Measurements from ENCODE around the gene PGBD5.

PGBD5 gene

DNA sequence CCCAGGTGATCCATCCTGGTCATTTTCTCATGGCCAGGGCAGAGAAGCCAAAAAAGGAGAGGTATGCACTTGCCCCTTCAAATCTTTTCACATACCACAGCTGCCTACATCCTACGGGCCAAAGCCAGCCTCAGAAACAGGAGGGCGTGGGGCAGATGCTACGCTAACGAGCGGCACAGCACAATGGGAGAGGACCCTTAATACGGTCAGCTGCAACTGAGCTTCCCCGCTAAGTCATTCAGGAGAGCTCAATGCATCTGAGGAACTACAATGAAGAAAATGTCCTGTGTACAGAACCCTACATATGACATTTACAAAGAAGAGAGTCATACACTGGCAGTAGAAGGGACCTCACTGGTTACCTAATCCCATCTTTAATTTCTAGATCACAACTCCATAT is 78.2 kb downstream of the PGBD5 start:
- no peaks in the 10 kb centered on the region for H3K36me3 ChIP-seq (ENCODE audit: control insufficient read depth in 5 of 5, insufficient read depth in 5 of 5, low read length in 5 of 5)
- H3K4me3 ChIP-seq (ENCODE audit: low read depth in 1 of 5, low read length in 5 of 5), result no peak overlapping the region
- H3K4me1 ChIP-seq (ENCODE audit: control insufficient read depth in 5 of 5, insufficient read depth in 5 of 5, low read length in 5 of 5), result peaks cover 0 to 50% (median 30%) of the 10 kb centered on the region in 5 donors
- H3K9me3 ChIP-seq (ENCODE audit: control insufficient read depth in 5 of 5, low read length in 5 of 5), result no peaks in the 10 kb centered on the region
- H3K27ac ChIP-seq (ENCODE audit: low read depth, low read length), result no peak overlapping the region
- H3K9ac ChIP-seq (ENCODE audit: low read length in 5 of 5), result no peak overlapping the region
- no peaks in the 10 kb centered on the region for H3K27me3 ChIP-seq (ENCODE audit: control insufficient read depth in 5 of 5, insufficient read depth in 4 of 5, low read length in 5 of 5)

DNA sequence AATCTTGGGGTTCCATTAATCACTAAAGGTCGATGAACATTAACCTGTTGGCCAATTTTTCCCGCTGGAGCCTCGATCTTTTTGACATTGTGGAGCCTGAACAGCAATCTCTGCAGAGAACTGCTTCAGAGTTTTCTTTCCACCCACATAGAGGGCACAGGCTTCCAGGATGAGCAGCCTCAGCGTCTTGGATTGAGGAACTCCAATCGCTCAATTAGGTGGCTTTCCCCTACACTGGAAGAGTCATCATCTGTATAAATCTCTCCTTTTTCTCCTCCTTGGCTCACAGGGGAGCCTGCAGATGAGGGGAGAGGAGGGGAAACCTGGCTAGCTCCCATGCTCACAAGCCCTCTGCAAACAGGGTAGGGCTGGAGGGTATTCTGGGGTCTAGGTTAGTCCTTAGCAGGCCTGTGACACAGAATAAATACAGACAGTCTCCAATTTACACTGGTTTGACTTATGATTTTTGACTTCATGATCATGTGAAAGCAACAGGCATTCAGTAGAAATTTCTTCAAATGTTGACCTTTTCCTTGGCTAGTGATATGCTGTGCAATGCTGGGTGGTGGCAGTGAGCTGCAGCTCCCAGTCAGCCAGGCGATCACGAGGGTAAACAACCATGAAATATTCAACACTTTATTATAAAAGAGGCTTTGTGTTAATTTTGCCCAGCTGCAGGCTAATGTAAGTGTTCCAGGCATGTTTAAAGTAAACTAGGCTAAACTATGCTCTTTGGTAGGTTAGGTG is 80.8 kb downstream of the PGBD5 start:
- no peak overlapping the region for H3K9ac ChIP-seq (ENCODE audit: low read length in 5 of 5)
- no peak overlapping the region for H3K4me3 ChIP-seq (ENCODE audit: low read depth in 1 of 5, low read length in 5 of 5)
- H3K27ac ChIP-seq (ENCODE audit: low read depth, low read length), result peak overlapping the region; percentile 34
- no peaks in the 10 kb centered on the region for H3K36me3 ChIP-seq (ENCODE audit: control insufficient read depth in 5 of 5, insufficient read depth in 5 of 5, low read length in 5 of 5)
- H3K9me3 ChIP-seq (ENCODE audit: control insufficient read depth in 5 of 5, low read length in 5 of 5), result no peaks in the 10 kb centered on the region
- H3K4me1 ChIP-seq (ENCODE audit: control insufficient read depth in 5 of 5, insufficient read depth in 5 of 5, low read length in 5 of 5), result peaks cover 3 to 53% (median 31%) of the 10 kb centered on the region in 5 donors
- no peaks in the 10 kb centered on the region for H3K27me3 ChIP-seq (ENCODE audit: control insufficient read depth in 5 of 5, insufficient read depth in 4 of 5, low read length in 5 of 5)

DNA sequence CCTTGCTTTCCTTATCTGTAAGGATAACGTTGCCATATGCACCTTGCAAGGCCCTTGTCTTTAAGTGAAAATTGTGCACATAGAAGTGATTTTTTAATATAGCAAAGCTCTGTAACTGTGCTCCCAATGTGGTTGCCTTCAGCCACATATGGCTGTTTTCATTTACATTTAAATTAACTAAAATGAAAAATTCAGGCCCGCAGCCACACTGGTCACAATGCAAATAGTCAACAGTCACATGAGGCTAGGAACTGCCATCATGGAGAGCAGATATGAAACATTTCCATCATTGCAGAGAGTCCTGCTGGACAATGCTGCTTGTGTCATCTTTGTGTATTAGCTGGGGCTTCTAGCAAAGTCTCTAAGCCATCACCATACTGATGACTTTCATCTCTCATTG is 83.4 kb downstream of the PGBD5 start:
- Histone ChIP-seq H3K9ac (ENCODE audit: low read length in 5 of 5) (no peak overlapping the region), H3K36me3 (ENCODE audit: control insufficient read depth in 5 of 5, insufficient read depth in 5 of 5, low read length in 5 of 5) (no peaks in the 10 kb centered on the region), H3K27ac (ENCODE audit: low read depth, low read length) (no peak overlapping the region), H3K4me3 (ENCODE audit: low read depth in 1 of 5, low read length in 5 of 5) (no peak overlapping the region), H3K27me3 (ENCODE audit: control insufficient read depth in 5 of 5, insufficient read depth in 4 of 5, low read length in 5 of 5) (no peaks in the 10 kb centered on the region), H3K9me3 (ENCODE audit: control insufficient read depth in 5 of 5, low read length in 5 of 5) (no peaks in the 10 kb centered on the region), H3K4me1 (ENCODE audit: control insufficient read depth in 5 of 5, insufficient read depth in 5 of 5, low read length in 5 of 5) (peaks cover 3 to 48% (median 27%) of the 10 kb centered on the region in 5 donors)

DNA sequence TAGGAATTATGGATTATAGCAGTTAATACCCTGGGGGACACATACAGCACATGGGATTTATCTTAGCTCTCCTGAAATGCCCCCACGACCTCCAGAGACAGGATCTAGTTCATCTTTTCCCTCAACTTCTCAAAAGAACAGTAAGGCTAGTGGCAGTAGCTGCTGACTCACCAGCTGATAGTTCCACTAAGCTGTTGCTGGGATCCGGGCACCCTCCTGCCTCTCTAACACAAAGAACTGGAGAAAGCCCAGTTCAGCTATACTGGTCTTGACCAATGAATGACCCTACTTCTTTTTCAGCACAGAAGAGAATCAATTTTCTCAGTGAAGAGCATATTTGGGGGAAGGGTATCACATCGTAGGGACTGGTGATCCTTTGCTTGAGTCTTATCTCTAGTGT is 84.1 kb downstream of the PGBD5 start:
- peaks cover 3 to 45% (median 25%) of the 10 kb centered on the region in 5 donors for H3K4me1 ChIP-seq (ENCODE audit: control insufficient read depth in 5 of 5, insufficient read depth in 5 of 5, low read length in 5 of 5)
- no peaks in the 10 kb centered on the region for H3K9me3 ChIP-seq (ENCODE audit: control insufficient read depth in 5 of 5, low read length in 5 of 5)
- no peak overlapping the region for H3K9ac ChIP-seq (ENCODE audit: low read length in 5 of 5)
- no peaks in the 10 kb centered on the region for H3K27me3 ChIP-seq (ENCODE audit: control insufficient read depth in 5 of 5, insufficient read depth in 4 of 5, low read length in 5 of 5)
- H3K4me3 ChIP-seq (ENCODE audit: low read depth in 1 of 5, low read length in 5 of 5), result no peak overlapping the region
- H3K36me3 ChIP-seq (ENCODE audit: control insufficient read depth in 5 of 5, insufficient read depth in 5 of 5, low read length in 5 of 5), result no peaks in the 10 kb centered on the region
- no peak overlapping the region for H3K27ac ChIP-seq (ENCODE audit: low read depth, low read length)

DNA sequence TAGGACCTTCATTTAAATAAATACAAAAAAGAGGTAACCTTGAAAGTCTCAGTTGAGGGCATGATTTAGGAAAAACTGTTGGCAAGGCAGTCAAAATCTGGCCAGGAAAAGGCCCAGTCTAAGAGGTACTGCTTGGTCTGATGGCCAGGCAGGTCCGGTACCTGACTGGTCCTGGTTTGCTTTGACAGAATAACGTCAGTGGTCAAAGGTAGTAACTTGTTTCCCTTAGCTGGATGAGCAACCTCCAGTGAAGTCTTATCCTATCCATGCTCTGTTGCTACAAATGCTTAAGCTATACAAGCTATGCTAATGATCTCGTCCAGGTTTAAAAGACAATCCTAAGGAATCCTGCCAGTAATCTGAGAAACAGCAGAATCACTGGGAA is 85.0 kb downstream of the PGBD5 start:
- H3K27ac ChIP-seq (ENCODE audit: low read depth, low read length), result no peak overlapping the region
- H3K27me3 ChIP-seq (ENCODE audit: control insufficient read depth in 5 of 5, insufficient read depth in 4 of 5, low read length in 5 of 5), result no peaks in the 10 kb centered on the region
- H3K36me3 ChIP-seq (ENCODE audit: control insufficient read depth in 5 of 5, insufficient read depth in 5 of 5, low read length in 5 of 5), result no peaks in the 10 kb centered on the region
- no peak overlapping the region for H3K4me3 ChIP-seq (ENCODE audit: low read depth in 1 of 5, low read length in 5 of 5)
- no peaks in the 10 kb centered on the region for H3K9me3 ChIP-seq (ENCODE audit: control insufficient read depth in 5 of 5, low read length in 5 of 5)
- H3K4me1 ChIP-seq (ENCODE audit: control insufficient read depth in 5 of 5, insufficient read depth in 5 of 5, low read length in 5 of 5), result peaks cover 3 to 42% (median 24%) of the 10 kb centered on the region in 5 donors
- H3K9ac ChIP-seq (ENCODE audit: low read length in 5 of 5), result no peak overlapping the region

DNA sequence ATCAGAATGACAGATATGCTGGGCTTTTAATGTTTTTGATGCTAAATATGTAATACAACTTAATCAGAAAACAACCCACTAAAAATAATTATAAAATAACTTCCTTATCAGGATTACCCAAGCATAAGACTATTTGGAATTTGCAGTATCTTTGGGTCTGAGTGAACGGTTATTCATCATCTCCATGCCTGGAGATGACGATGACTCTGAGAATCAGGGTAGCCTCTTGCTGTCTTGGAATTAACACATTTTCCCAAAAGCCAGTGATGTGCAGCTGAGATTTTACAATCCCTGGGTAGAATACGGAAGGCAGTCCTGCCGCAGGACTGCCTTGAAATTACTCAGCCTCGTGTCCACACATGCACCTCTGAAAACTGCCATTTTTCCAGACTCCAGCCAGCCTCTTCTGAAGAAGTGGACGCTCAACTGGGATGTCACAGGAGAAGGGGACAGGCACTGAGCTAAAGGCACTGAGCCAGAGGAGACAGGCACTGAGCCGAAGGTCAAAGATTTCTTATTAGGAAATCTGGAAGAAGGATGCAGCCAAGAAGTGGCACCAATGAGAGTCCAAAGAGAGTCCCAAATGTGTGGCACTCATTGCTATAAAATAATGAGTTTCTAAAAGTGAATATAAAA is 85.5 kb downstream of the PGBD5 start:
- Histone ChIP-seq H3K27me3 (ENCODE audit: control insufficient read depth in 5 of 5, insufficient read depth in 4 of 5, low read length in 5 of 5) (no peaks in the 10 kb centered on the region), H3K36me3 (ENCODE audit: control insufficient read depth in 5 of 5, insufficient read depth in 5 of 5, low read length in 5 of 5) (no peaks in the 10 kb centered on the region), H3K4me3 (ENCODE audit: low read depth in 1 of 5, low read length in 5 of 5) (no peak overlapping the region), H3K4me1 (ENCODE audit: control insufficient read depth in 5 of 5, insufficient read depth in 5 of 5, low read length in 5 of 5) (peaks cover 3 to 36% (median 22%) of the 10 kb centered on the region in 5 donors), H3K27ac (ENCODE audit: low read depth, low read length) (no peak overlapping the region), H3K9ac (ENCODE audit: low read length in 5 of 5) (no peak overlapping the region), H3K9me3 (ENCODE audit: control insufficient read depth in 5 of 5, low read length in 5 of 5) (no peaks in the 10 kb centered on the region)

DNA sequence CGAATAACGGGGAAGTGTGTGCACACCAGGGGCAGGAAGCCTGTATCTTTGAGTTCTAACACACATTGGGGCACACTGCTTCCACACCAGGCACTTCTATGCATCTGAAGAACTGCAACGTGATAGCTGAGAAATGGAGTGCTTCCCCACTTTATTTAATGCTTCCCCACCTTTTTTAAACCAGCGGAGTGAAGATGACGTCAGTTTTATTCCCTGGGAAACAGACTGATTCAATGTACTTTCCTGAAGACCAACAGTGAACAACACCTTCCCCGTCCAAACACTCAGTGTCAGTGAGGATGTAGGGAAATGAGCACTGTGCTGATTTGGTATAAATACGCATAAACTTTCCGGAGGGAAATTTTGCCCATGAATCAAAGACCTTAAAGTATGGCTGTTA is 87.1 kb downstream of the PGBD5 start:
- Histone ChIP-seq H3K27me3 (ENCODE audit: control insufficient read depth in 5 of 5, insufficient read depth in 4 of 5, low read length in 5 of 5) (no peaks in the 10 kb centered on the region), H3K4me1 (ENCODE audit: control insufficient read depth in 5 of 5, insufficient read depth in 5 of 5, low read length in 5 of 5) (peaks cover 3 to 21% (median 11%) of the 10 kb centered on the region in 5 donors), H3K4me3 (ENCODE audit: low read depth in 1 of 5, low read length in 5 of 5) (no peak overlapping the region), H3K27ac (ENCODE audit: low read depth, low read length) (no peak overlapping the region), H3K36me3 (ENCODE audit: control insufficient read depth in 5 of 5, insufficient read depth in 5 of 5, low read length in 5 of 5) (no peaks in the 10 kb centered on the region), H3K9me3 (ENCODE audit: control insufficient read depth in 5 of 5, low read length in 5 of 5) (no peaks in the 10 kb centered on the region), H3K9ac (ENCODE audit: low read length in 5 of 5) (no peak overlapping the region)

DNA sequence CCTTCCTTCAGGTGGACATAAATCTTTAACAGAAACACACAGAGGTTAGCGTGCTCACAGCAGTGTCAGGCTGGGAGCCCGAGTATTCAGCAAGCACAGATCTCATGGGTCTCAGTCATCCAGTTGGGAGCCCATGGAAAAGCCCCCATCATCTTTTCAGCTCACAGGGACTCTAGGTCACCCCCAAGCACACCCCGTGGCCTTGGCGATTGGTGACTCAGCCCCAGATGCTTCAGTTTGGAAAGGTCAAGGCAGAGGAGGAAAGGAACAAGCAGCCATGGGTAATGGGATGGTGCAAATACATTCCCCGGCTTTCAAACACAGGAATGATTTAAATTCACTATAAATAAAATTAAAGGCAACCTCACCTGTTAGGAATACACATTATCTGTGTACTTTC is 88.9 kb downstream of the PGBD5 start:
- peaks cover 0 to 6% (median 0%) of the 10 kb centered on the region in 5 donors for H3K27me3 ChIP-seq (ENCODE audit: control insufficient read depth in 5 of 5, insufficient read depth in 4 of 5, low read length in 5 of 5)
- no peak overlapping the region for H3K4me3 ChIP-seq (ENCODE audit: low read depth in 1 of 5, low read length in 5 of 5)
- H3K27ac ChIP-seq (ENCODE audit: low read depth, low read length), result no peak overlapping the region
- peaks cover 3 to 21% (median 13%) of the 10 kb centered on the region in 5 donors for H3K4me1 ChIP-seq (ENCODE audit: control insufficient read depth in 5 of 5, insufficient read depth in 5 of 5, low read length in 5 of 5)
- H3K36me3 ChIP-seq (ENCODE audit: control insufficient read depth in 5 of 5, insufficient read depth in 5 of 5, low read length in 5 of 5), result no peaks in the 10 kb centered on the region
- H3K9ac ChIP-seq (ENCODE audit: low read length in 5 of 5), result no peak overlapping the region
- no peaks in the 10 kb centered on the region for H3K9me3 ChIP-seq (ENCODE audit: control insufficient read depth in 5 of 5, low read length in 5 of 5)

DNA sequence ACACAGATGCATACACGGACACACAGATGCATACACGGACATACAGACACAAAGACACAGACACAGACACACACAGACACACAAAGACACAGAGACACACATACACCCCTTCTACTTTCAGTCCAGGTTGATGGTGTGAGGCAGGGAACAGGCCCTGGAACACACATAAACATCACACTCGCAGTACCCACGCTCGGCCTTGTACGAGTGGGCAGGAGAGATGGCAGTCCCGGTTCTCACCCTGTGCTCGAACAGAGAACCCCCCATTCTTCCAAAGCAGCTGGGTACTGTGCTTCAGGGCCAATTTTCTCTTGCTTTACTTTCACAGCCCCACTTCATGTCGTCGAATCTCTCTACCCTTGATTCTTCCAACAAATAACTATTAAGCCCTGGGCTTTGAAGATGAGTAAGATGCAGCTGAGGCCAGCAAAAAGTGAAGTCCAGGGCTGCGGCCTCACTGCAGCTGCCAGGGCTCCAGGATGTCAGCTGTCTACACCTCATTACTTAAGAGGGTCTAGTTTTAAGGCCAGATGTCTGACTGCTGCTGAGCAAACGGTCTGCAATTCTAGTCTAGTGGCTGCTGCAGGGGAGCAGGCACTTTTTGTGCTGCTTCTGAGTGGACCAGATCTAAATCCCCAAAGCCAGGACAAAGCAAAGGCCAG is 90.1 kb downstream of the PGBD5 start:
- peaks cover 0 to 8% (median 6%) of the 10 kb centered on the region in 5 donors for H3K4me1 ChIP-seq (ENCODE audit: control insufficient read depth in 5 of 5, insufficient read depth in 5 of 5, low read length in 5 of 5)
- no peaks in the 10 kb centered on the region for H3K9me3 ChIP-seq (ENCODE audit: control insufficient read depth in 5 of 5, low read length in 5 of 5)
- H3K4me3 ChIP-seq (ENCODE audit: low read depth in 1 of 5, low read length in 5 of 5), result no peak overlapping the region
- no peaks in the 10 kb centered on the region for H3K36me3 ChIP-seq (ENCODE audit: control insufficient read depth in 5 of 5, insufficient read depth in 5 of 5, low read length in 5 of 5)
- no peak overlapping the region for H3K9ac ChIP-seq (ENCODE audit: low read length in 5 of 5)
- peaks cover 0 to 6% (median 0%) of the 10 kb centered on the region in 5 donors for H3K27me3 ChIP-seq (ENCODE audit: control insufficient read depth in 5 of 5, insufficient read depth in 4 of 5, low read length in 5 of 5)
- H3K27ac ChIP-seq (ENCODE audit: low read depth, low read length), result no peak overlapping the region

DNA sequence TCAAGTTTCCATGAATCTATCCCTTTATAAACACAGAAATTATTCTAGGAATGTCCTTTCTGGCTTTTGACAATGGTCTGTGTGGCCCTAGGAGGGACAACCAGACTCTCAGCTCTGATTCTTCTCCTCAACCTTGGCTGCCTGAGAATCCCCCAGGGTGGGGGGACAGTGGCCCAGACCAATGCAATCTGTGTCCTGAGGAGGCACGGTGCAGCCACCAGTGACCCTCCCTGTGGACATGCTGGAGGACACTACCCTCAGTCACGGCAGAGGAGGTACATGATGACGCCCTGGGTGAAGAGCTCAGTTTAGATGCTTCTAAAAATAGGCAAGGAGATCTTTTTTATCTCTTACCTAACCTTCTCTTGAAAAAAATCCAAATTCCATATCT is 91.7 kb downstream of the PGBD5 start:
- Histone ChIP-seq H3K9me3 (ENCODE audit: control insufficient read depth in 5 of 5, low read length in 5 of 5) (no peaks in the 10 kb centered on the region), H3K4me1 (ENCODE audit: control insufficient read depth in 5 of 5, insufficient read depth in 5 of 5, low read length in 5 of 5) (peaks cover 0 to 2% (median 0%) of the 10 kb centered on the region in 5 donors), H3K9ac (ENCODE audit: low read length in 5 of 5) (no peak overlapping the region)

More for the DNA sequence above, 91.7 kb downstream of the PGBD5 start:
- Histone ChIP-seq H3K4me3 (ENCODE audit: low read depth in 1 of 5, low read length in 5 of 5) (no peak overlapping the region), H3K27ac (ENCODE audit: low read depth, low read length) (no peak overlapping the region), H3K27me3 (ENCODE audit: control insufficient read depth in 5 of 5, insufficient read depth in 4 of 5, low read length in 5 of 5) (peaks cover 0 to 6% (median 0%) of the 10 kb centered on the region in 5 donors), H3K36me3 (ENCODE audit: control insufficient read depth in 5 of 5, insufficient read depth in 5 of 5, low read length in 5 of 5) (no peaks in the 10 kb centered on the region)

Data from subcutaneous abdominal adipose tissue (tissue), 5 donors.